H9 (cell line): Measurements from ENCODE around the gene EIF4E1B. TPM values are rescaled to one million over a fixed set of nuclear protein-coding genes. Genes with fewer than 3 reads are reported as not detected.

Experiments
- DNase-seq: peaks from one replicate; pipeline ENCODE4 v3.0.0-alpha.2; 2017
- H2AFZ ChIP-seq: one replicate; pipeline ENCODE4 v1.6.1; 2013; ENCODE audit warnings: mild to moderate bottlenecking, low read length, control low read depth, moderate library complexity
- H2AK5ac ChIP-seq: 2 replicates; pipeline ENCODE4 v1.6.1; 2013; ENCODE audit warnings: low read length, control low read depth, mixed read lengths; ENCODE audit not compliant: insufficient read length
- H2BK120ac ChIP-seq: one replicate; pipeline ENCODE4 v1.6.1; 2013; ENCODE audit warnings: low read depth, mild to moderate bottlenecking, low read length, control low read depth, inconsistent platforms; ENCODE audit not compliant: poor library complexity, severe bottlenecking
- H2BK12ac ChIP-seq: 2 replicates; pipeline ENCODE4 v1.6.1; 2013; ENCODE audit warnings: low read length, control low read depth, mixed read lengths, low read depth; ENCODE audit not compliant: insufficient read length
- H2BK15ac ChIP-seq: 2 replicates; pipeline ENCODE4 v1.6.1; 2013; ENCODE audit warnings: low read depth, low read length, control low read depth
- H2BK20ac ChIP-seq: one replicate; pipeline ENCODE4 v1.6.1; 2013; ENCODE audit warnings: low read depth, mild to moderate bottlenecking, low read length, control low read depth, inconsistent platforms; ENCODE audit not compliant: poor library complexity, severe bottlenecking
- H2BK5ac ChIP-seq: 2 replicates; pipeline ENCODE4 v1.6.1; 2013; ENCODE audit warnings: low read length, control low read depth, mixed read lengths; ENCODE audit not compliant: insufficient read length
- H3K14ac ChIP-seq: 2 replicates; pipeline ENCODE4 v1.6.1; 2013; ENCODE audit warnings: low read length, control low read depth; ENCODE audit not compliant: insufficient read depth
- H3K18ac ChIP-seq: 2 replicates; pipeline ENCODE4 v1.6.1; 2013; ENCODE audit warnings: low read depth, mild to moderate bottlenecking, mixed read lengths, low read length, control low read depth; ENCODE audit not compliant: insufficient read length
- H3K23ac ChIP-seq: 2 replicates; pipeline ENCODE4 v1.6.1; 2013; ENCODE audit warnings: low read length, control low read depth, mixed read lengths, low read depth; ENCODE audit not compliant: insufficient read length
- H3K23me2 ChIP-seq: 2 replicates; pipeline ENCODE4 v1.6.1; 2013; ENCODE audit warnings: low read depth, mild to moderate bottlenecking, mixed read lengths, low read length, control low read depth; ENCODE audit not compliant: insufficient read length, poor library complexity, severe bottlenecking
- H3K27ac ChIP-seq: 2 replicates; pipeline ENCODE4 v1.5.1; 2013; ENCODE audit warnings: low read length, control low read depth, mixed read lengths, low read depth; ENCODE audit not compliant: insufficient read length
- H3K27me3 ChIP-seq: 2 replicates; pipeline ENCODE4 v1.6.1; 2013; ENCODE audit warnings: low read length, control low read depth, inconsistent platforms; ENCODE audit not compliant: insufficient read depth
- H3K4ac ChIP-seq: 2 replicates; pipeline ENCODE4 v1.6.1; 2013; ENCODE audit warnings: low read depth, mild to moderate bottlenecking, control low read depth, inconsistent platforms, low read length, moderate library complexity
- H3K4me1 ChIP-seq: 2 replicates; pipeline ENCODE4 v1.6.1; 2013; ENCODE audit warnings: low read length, control low read depth, inconsistent platforms; ENCODE audit not compliant: insufficient read depth
- H3K4me2 ChIP-seq: 2 replicates; pipeline ENCODE4 v1.6.1; 2013; ENCODE audit warnings: low read length, control low read depth, mixed read lengths; ENCODE audit not compliant: insufficient read length, insufficient read depth
- H3K56ac ChIP-seq: 2 replicates; pipeline ENCODE4 v1.6.1; 2013; ENCODE audit warnings: low read depth, mild to moderate bottlenecking, mixed read lengths, low read length, control low read depth; ENCODE audit not compliant: insufficient read length
- H3K79me1 ChIP-seq: 2 replicates; pipeline ENCODE4 v1.6.1; 2013; ENCODE audit warnings: low read depth, mild to moderate bottlenecking, moderate library complexity, low read length, control low read depth, inconsistent platforms; ENCODE audit not compliant: insufficient read depth, poor library complexity, severe bottlenecking
- H3K79me2 ChIP-seq: 2 replicates; pipeline ENCODE4 v1.6.1; 2013; ENCODE audit warnings: low read length, control low read depth, inconsistent platforms; ENCODE audit not compliant: insufficient read depth
- H3K9ac ChIP-seq: 2 replicates; pipeline ENCODE4 v1.6.1; 2013; ENCODE audit warnings: low read length, control low read depth, mixed read lengths; ENCODE audit not compliant: insufficient read length; ENCODE audit errors: extremely low read depth
- H3K9me3 ChIP-seq: one replicate; pipeline ENCODE4 v1.6.1; 2013; ENCODE audit warnings: low read depth, low read length, inconsistent platforms; ENCODE audit not compliant: control insufficient read depth
- H3T11ph ChIP-seq: one replicate; pipeline ENCODE4 v1.6.1; 2013; ENCODE audit warnings: mild to moderate bottlenecking, low read length, control low read depth, inconsistent platforms
- H4K20me1 ChIP-seq: one replicate; pipeline ENCODE4 v1.6.1; 2013; ENCODE audit not compliant: control insufficient read depth, insufficient read length, insufficient read depth
- H4K5ac ChIP-seq: 2 replicates; pipeline ENCODE4 v1.6.1; 2013; ENCODE audit warnings: low read depth, mild to moderate bottlenecking, mixed read lengths, low read length, control low read depth; ENCODE audit not compliant: insufficient read length
- H4K8ac ChIP-seq: replicated peaks from 2 replicates; pipeline ENCODE4 v1.6.1; 2013; ENCODE audit warnings: low read length, control low read depth, mixed read lengths, low read depth; ENCODE audit not compliant: insufficient read length
- H4K91ac ChIP-seq: 2 replicates; pipeline ENCODE4 v1.6.1; 2013; ENCODE audit warnings: low read depth, mild to moderate bottlenecking, moderate library complexity, mixed read lengths, low read length, control low read depth; ENCODE audit not compliant: insufficient read length
- H3K27ac Mint-ChIP-seq, 3 experiments: 2 replicates in 2 of 3; 3 replicates in 1 of 3; pipeline ENCODE4 v1.8.0; 2020 to 2021; ENCODE audit warnings: mixed read lengths in 3 of 3, mild to moderate bottlenecking in 1 of 3, moderate library complexity in 1 of 3
- H3K27me3 Mint-ChIP-seq: 2 replicates; pipeline ENCODE4 v1.8.0; 2021; ENCODE audit warnings: low read depth, mild to moderate bottlenecking, moderate library complexity, mixed read lengths
- H3K36me3 Mint-ChIP-seq, 3 experiments: 2 replicates in 2 of 3; 3 replicates in 1 of 3; pipeline ENCODE4 v1.8.0; 2020 to 2021; ENCODE audit warnings: low read depth in 3 of 3, mixed read lengths in 3 of 3; ENCODE audit not compliant: insufficient read depth in 1 of 3
- H3K4me1 Mint-ChIP-seq, 2 experiments: 2 replicates each; pipeline ENCODE4 v1.8.0; 2020; ENCODE audit warnings: mixed read lengths in 2 of 2
- H3K4me3 Mint-ChIP-seq, 2 experiments: 2 replicates in 1 of 2; 3 replicates in 1 of 2; pipeline ENCODE4 v1.8.0; 2020 to 2021; ENCODE audit warnings: mild to moderate bottlenecking in 2 of 2, mixed read lengths in 2 of 2, moderate library complexity in 1 of 2
- H3K9me3 Mint-ChIP-seq, 2 experiments: 2 replicates in 1 of 2; 3 replicates in 1 of 2; pipeline ENCODE4 v1.8.0; 2020; ENCODE audit warnings: mild to moderate bottlenecking in 2 of 2, mixed read lengths in 2 of 2, moderate library complexity in 1 of 2
- CTCF ChIP-seq: fragments of 200-600 bp; sonication (generic); conservative IDR thresholded peaks from 3 replicates; pipeline ENCODE4 v1.8.0; 2021; ENCODE audit warnings: antibody characterized with exemption, mild to moderate bottlenecking
- WGBS: extraction: QIAGEN DNeasy Blood & Tissue Kit; methylation state at CpG from one replicate; pipeline ENCODE4 v1.1.7; 2013; ENCODE audit warnings: missing lambda C conversion rate, low lambda C conversion rate, mixed read lengths; ENCODE audit not compliant: insufficient read length; ENCODE audit errors: extremely low coverage; 5-methylcytosine and 5-hydroxymethylcytosine counted together
- total RNA-seq: library from RNA; stranded (reverse); gene quantifications from 2 replicates; pipeline ENCODE4 v1.2.1, GENCODE V29; 2021

Gene EIF4E1B
- total RNA-seq, 1 experiment from 2014 or later, result 1.3 TPM

GRCh38 chr5:176644294-176644693 is 13.8 kb downstream of the EIF4E1B start:
- no peak overlapping the region for H3K27ac Mint-ChIP-seq
- H2BK12ac ChIP-seq, result no peak overlapping the region
- no peak overlapping the region for H3K14ac ChIP-seq
- H3K4me2 ChIP-seq, result no peak overlapping the region
- no peaks in the 10 kb centered on the region; a peak in 1 of 7 replicates for H3K36me3 Mint-ChIP-seq
- H3K79me1 ChIP-seq, result no peaks in the 10 kb centered on the region
- no peaks in the 10 kb centered on the region for H3K79me2 ChIP-seq
- no peak overlapping the region for H2BK120ac ChIP-seq
- H3K4me1 Mint-ChIP-seq, result peaks cover 46 to 62% of the 10 kb centered on the region in 2 experiments
- H2BK20ac ChIP-seq, result no peak overlapping the region
- H3K56ac ChIP-seq, result no peak overlapping the region
- H3K18ac ChIP-seq, result no peak overlapping the region
- no peak overlapping the region for H3K4me3 Mint-ChIP-seq
- no peaks in the 10 kb centered on the region; the same call in 1 of the 2 replicates for H3K4me1 ChIP-seq
- H4K8ac ChIP-seq, result no peak overlapping the region
- DNase-seq, result no peak
- no peak overlapping the region for H4K91ac ChIP-seq
- H3K9ac ChIP-seq, result no peak overlapping the region
- H3K27ac ChIP-seq, result no peak overlapping the region
- H2BK15ac ChIP-seq, result no peak overlapping the region
- H3K23ac ChIP-seq, result no peak overlapping the region
- no peak for TF ChIP-seq CTCF
- H2AK5ac ChIP-seq, result no peak overlapping the region
- peaks cover 10% of the 10 kb centered on the region for H3K23me2 ChIP-seq
- no peak overlapping the region for H3K4ac ChIP-seq
- H2AFZ ChIP-seq, result no peak overlapping the region
- no peak overlapping the region for H3T11ph ChIP-seq
- no peak overlapping the region for H4K5ac ChIP-seq
- no peaks in the 10 kb centered on the region for H3K9me3 ChIP-seq
- H4K20me1 ChIP-seq, result no peaks in the 10 kb centered on the region
- no CpG with 5 or more reads among the region's 9 CpGs for WGBS
- peaks cover 6% of the 10 kb centered on the region for H3K27me3 Mint-ChIP-seq
- no peaks in the 10 kb centered on the region for H3K27me3 ChIP-seq
- H2BK5ac ChIP-seq, result no peak overlapping the region
- no peaks in the 10 kb centered on the region; a peak in 1 of 5 replicates for H3K9me3 Mint-ChIP-seq
